GM23338 (cell line): ENCODE measurements around the gene PHOX2A. TPM values are rescaled to one million over a fixed set of nuclear protein-coding genes. Genes with fewer than 3 reads are reported as not detected.

ENCODE experiments used
- ATAC-seq: fragments of 200-7000 bp; cut with Tn5 transposase; 3 replicates; pipeline ENCODE4 v1.9.1; 2020
- DNase-seq: peaks from one replicate; pipeline ENCODE4 v3.0.0-alpha.2; 2015; ENCODE audit warnings: low spot score
- H2AFZ ChIP-seq: fragments of 200-600 bp; sonication (generic); 2 replicates; pipeline ENCODE4 v1.8.0; 2016; ENCODE audit warnings: antibody characterized with exemption, mild to moderate bottlenecking, moderate library complexity
- H3F3A ChIP-seq: fragments of 200-600 bp; sonication (generic); replicated peaks from 2 replicates; pipeline ENCODE4 v1.8.0; 2017; ENCODE audit warnings: antibody characterized with exemption, mixed run types, low read depth
- H3K27ac ChIP-seq: fragments of 200-600 bp; sonication (generic); 2 replicates; pipeline ENCODE4 v1.6.1; 2016; ENCODE audit warnings: low read depth
- H3K27me3 ChIP-seq: fragments of 200-600 bp; sonication (generic); 2 replicates; pipeline ENCODE4 v1.8.0; 2016; ENCODE audit warnings: mild to moderate bottlenecking, mixed run types, moderate library complexity; ENCODE audit not compliant: insufficient read depth
- H3K36me3 ChIP-seq: fragments of 200-600 bp; sonication (generic); 2 replicates; pipeline ENCODE4 v1.8.0; 2016; ENCODE audit warnings: mild to moderate bottlenecking; ENCODE audit not compliant: insufficient read depth
- H3K4me1 ChIP-seq: fragments of 200-600 bp; sonication (generic); 2 replicates; pipeline ENCODE4 v1.8.0; 2016; ENCODE audit warnings: mild to moderate bottlenecking, moderate library complexity; ENCODE audit not compliant: insufficient read depth
- H3K4me2 ChIP-seq: fragments of 200-600 bp; sonication (generic); 2 replicates; pipeline ENCODE4 v1.7.1; 2017; ENCODE audit warnings: mixed run types
- H3K4me3 ChIP-seq: fragments of 200-600 bp; sonication (generic); 2 replicates; pipeline ENCODE4 v1.6.1; 2016; ENCODE audit warnings: mixed run types
- H3K79me2 ChIP-seq: fragments of 200-600 bp; sonication (generic); replicated peaks from 2 replicates; pipeline ENCODE4 v1.8.0; 2017; ENCODE audit warnings: mild to moderate bottlenecking; ENCODE audit not compliant: insufficient read depth
- H3K9me2 ChIP-seq: fragments of 200-600 bp; sonication (generic); 2 replicates; pipeline ENCODE4 v1.8.0; 2017; ENCODE audit not compliant: insufficient read depth
- H4K20me1 ChIP-seq: fragments of 200-600 bp; sonication (generic); replicated peaks from 2 replicates; pipeline ENCODE4 v1.8.0; 2017; ENCODE audit warnings: mild to moderate bottlenecking; ENCODE audit not compliant: insufficient read depth
- H3K27ac Mint-ChIP-seq: 2 replicates; pipeline ENCODE4 v1.8.0; 2020; ENCODE audit warnings: inconsistent platforms, mild to moderate bottlenecking, moderate library complexity, mixed read lengths
- H3K27me3 Mint-ChIP-seq: 3 replicates; pipeline ENCODE4 v1.8.0; 2022; ENCODE audit warnings: low read depth, mild to moderate bottlenecking, moderate library complexity, mixed read lengths, inconsistent platforms; ENCODE audit not compliant: insufficient read depth, poor library complexity
- H3K36me3 Mint-ChIP-seq: 3 replicates; pipeline ENCODE4 v1.8.0; 2021; ENCODE audit warnings: low read depth, mild to moderate bottlenecking, inconsistent platforms, moderate library complexity, mixed read lengths
- H3K4me1 Mint-ChIP-seq: 3 replicates; pipeline ENCODE4 v1.8.0; 2020; ENCODE audit warnings: mild to moderate bottlenecking, inconsistent platforms, mixed read lengths
- H3K4me3 Mint-ChIP-seq: 3 replicates; pipeline ENCODE4 v1.8.0; 2021; ENCODE audit warnings: moderate library complexity, mild to moderate bottlenecking, inconsistent platforms, mixed read lengths
- H3K9me3 Mint-ChIP-seq: 3 replicates; pipeline ENCODE4 v1.8.0; 2020; ENCODE audit warnings: moderate library complexity, mild to moderate bottlenecking, inconsistent platforms, mixed read lengths
- ETS1 ChIP-seq: IDR thresholded peaks from 2 replicates; pipeline ENCODE4 v1.6.1; 2016; ENCODE audit warnings: antibody characterized with exemption
- POLR2AphosphoS5 ChIP-seq: IDR thresholded peaks from 2 replicates; pipeline ENCODE4 v1.6.1; 2016; ENCODE audit warnings: antibody characterized with exemption, low read depth
- REST ChIP-seq: IDR thresholded peaks from one replicate; pipeline ENCODE4 v1.6.1; 2018; ENCODE audit warnings: antibody characterized with exemption; ENCODE audit not compliant: unreplicated experiment
- STAT1 ChIP-seq: IDR thresholded peaks from one replicate; pipeline ENCODE4 v1.6.1; 2016; ENCODE audit warnings: antibody characterized with exemption; ENCODE audit not compliant: unreplicated experiment
- polyA plus RNA-seq: library from polyadenylated mRNA; unstranded; fragments of >200 nt; fragmentation: Nextera tagmentation; extraction: Ambion mirVana; gene quantifications from 2 replicates; pipeline ENCODE4 v1.2.1, GENCODE V29; 2016
- total RNA-seq: library from RNA; depleted of rRNA; stranded (reverse); fragments of >200 nt; shearing (Covaris generic); gene quantifications from 2 replicates; pipeline ENCODE4 v1.2.3, GENCODE V29; 2014

PHOX2A gene
- total and polyA plus RNA-seq, 2 experiments from 2014 or later: 0.31 TPM; not detected in 1

- TF ChIP-seq REST: no peak
- TF ChIP-seq STAT1: no peak
Measured at GRCh38 chr11:72224564-72225410, 19.2 kb downstream of the PHOX2A start, which contains the start of gene INPPL1 (continued).

GRCh38 chr11:72223615-72224563 lies 20.1 kb downstream of the PHOX2A start:
- Histone ChIP-seq H4K20me1 (peaks cover 12% of the 10 kb centered on the region), H3K4me2 (peak overlapping the region; percentile 100), H3K79me2 (peaks cover 20% of the 10 kb centered on the region), H3K4me3 (peak overlapping the region; percentile 97), H3K36me3 (no peaks in the 10 kb centered on the region), H3K9me2 (no peaks in the 10 kb centered on the region), H3K27ac (peak overlapping the region; percentile 91), H3K27me3 (peaks cover 16% of the 10 kb centered on the region; the same call in 1 of the 2 replicates), H3K4me1 (peaks cover 25% of the 10 kb centered on the region), H2AFZ (peak overlapping the region; percentile 80), H3F3A (peaks cover 2% of the 10 kb centered on the region; the same call in 1 of the 2 replicates)
- peak; percentile 19 for ATAC-seq
- Mint-ChIP-seq H3K4me1 (peaks cover 27% of the 10 kb centered on the region), H3K36me3 (peaks cover 9% of the 10 kb centered on the region), H3K4me3 (peak overlapping the region; percentile 95), H3K27ac (peak overlapping the region; percentile 95), H3K27me3 (peaks cover 18% of the 10 kb centered on the region), H3K9me3 (no peaks in the 10 kb centered on the region)
- TF ChIP-seq ETS1 (no peak), POLR2AphosphoS5 (0 out of 2 replicates have a peak, but pooled peaks have one; percentile 24)
- DNase-seq: peak; percentile 73
